Epithelial cell of proximal tubule (primary cell): ENCODE results near the gene RAB18. TPM values are rescaled to one million over a fixed set of nuclear protein-coding genes. Genes with fewer than 3 reads are reported as not detected.
A peak's percentile ranks its signal among the peaks of the same experiment; 100 is the strongest.

Experiments used
- DNase-seq: peaks from one replicate; pipeline ENCODE4 v3.0.0-alpha.2; 2011; ENCODE audit warnings: low read depth
- H3K4me3 ChIP-seq: 2 replicates; pipeline ENCODE4 v1.5.1; 2011; ENCODE audit warnings: low read depth, mild to moderate bottlenecking, low read length
- total RNA-seq: library from RNA; depleted of rRNA; stranded (reverse); fragments of >200 nt; gene quantifications from 2 replicates; pipeline ENCODE4 v1.2.3, GENCODE V29; 2015
- TF ChIP-seq, protein P1 (sequence below): conservative IDR thresholded peaks from 2 replicates; pipeline ENCODE4 v1.5.1; 2012; ENCODE audit warnings: low read depth, mild to moderate bottlenecking, low read length

Gene RAB18
- 29.3 and 30.3 TPM in 2 replicates for total RNA-seq

DNA sequence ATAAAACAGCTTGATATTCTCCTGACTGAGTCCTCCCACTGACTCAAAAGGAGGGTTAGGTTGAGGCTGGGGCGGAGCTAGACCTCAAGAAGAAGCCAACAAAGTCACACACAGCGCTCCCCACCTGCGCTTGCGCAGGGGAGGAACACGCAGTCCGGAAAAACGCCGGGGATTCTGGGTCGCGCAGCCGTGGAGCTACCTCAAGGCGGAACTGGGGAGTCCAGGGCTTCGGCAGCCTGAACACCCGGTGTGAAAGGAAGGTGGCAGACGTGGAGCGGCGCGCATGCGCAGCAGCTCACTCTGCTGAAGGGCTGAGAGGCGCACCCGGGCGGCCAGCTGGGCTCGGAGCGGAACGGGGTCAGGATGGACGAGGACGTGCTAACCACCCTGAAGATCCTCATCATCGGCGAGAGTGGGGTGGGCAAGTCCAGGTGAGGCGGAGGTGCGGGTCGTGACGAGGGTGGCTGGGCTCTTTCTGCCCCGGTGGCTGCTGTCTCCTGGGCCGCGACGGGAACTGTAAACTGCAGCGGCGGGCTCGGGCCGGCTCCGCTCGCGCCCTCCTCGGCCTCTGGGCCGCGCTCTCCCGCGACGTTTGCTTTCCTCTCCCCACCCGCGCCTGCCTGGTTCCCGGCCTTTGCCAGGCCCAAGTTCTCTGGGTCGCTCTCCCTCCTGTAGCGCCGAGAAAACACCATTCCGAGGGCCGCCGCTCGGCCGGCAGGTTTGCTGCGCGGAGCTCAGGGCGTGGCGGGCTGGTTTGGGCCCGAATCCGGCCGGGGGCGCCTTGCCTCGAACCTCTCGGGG lies at the start of gene RAB18:
Gene RAB18, plus strand, starts transcription at position 298 of the 801 bp plus-strand sequence. Its CDS starts 66 bp downstream, at position 364.
- peak; percentile 79 for DNase-seq
- TF ChIP-seq, protein P1, sequence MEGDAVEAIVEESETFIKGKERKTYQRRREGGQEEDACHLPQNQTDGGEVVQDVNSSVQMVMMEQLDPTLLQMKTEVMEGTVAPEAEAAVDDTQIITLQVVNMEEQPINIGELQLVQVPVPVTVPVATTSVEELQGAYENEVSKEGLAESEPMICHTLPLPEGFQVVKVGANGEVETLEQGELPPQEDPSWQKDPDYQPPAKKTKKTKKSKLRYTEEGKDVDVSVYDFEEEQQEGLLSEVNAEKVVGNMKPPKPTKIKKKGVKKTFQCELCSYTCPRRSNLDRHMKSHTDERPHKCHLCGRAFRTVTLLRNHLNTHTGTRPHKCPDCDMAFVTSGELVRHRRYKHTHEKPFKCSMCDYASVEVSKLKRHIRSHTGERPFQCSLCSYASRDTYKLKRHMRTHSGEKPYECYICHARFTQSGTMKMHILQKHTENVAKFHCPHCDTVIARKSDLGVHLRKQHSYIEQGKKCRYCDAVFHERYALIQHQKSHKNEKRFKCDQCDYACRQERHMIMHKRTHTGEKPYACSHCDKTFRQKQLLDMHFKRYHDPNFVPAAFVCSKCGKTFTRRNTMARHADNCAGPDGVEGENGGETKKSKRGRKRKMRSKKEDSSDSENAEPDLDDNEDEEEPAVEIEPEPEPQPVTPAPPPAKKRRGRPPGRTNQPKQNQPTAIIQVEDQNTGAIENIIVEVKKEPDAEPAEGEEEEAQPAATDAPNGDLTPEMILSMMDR, result no peak
- peak within 1 kb of the TSS; percentile 81 for H3K4me3 ChIP-seq

DNA sequence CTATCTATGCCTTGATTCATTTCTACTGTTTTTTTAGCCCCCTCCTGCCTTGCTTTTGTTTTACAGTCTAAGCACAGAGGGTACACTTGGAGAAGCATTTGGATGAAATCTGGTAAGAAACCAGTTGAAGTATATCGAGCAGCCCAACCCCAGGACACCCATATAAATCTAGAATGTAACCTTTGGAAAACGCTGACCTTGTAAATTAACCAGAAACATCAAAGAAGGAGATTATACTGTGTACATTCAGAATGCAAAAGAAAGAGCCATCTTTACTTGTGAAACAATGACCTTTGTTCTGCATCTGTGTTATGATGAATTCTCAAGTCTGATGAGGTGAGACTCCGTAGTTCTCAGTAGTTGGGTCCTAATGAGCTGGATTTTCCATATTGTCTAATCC lies 49.3 kb upstream of the RAB18 start:
- no peak for DNase-seq
- TF ChIP-seq, protein P1, result no peak
- no peak overlapping the region for H3K4me3 ChIP-seq

DNA sequence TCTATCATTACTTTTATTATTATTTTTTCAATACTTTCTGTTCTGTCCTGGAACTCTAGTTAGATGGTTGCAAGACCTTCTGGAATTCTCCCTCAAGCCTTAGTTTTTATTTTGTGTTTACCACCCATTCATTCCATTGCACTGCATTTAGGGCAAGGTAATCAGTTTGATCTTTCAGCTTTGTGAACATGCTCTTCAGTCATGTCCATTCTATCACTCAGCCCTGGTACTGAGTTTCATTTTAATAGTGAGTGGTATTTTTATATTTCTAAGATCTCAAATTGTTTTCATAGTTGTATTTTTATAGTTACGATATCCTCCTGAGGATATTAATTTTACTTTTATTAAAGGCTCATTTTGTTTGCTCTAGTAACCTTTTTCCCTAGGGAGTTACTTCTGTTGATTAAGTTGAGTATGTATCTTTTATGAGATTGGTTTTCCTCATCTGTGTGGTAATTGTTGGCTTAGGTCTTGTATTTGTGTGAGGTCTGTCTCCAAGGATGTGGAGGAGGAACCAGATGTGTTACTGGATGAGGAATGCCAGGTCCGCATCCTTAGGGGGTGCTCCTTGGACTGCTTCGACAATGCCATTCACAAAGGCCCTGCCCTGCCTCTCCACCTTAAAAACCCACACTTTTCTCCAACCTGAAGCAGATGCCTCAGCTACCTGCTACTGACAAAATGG lies 46.7 kb upstream of the RAB18 start:
- TF ChIP-seq, protein P1, result no peak
- DNase-seq, result no peak

DNA sequence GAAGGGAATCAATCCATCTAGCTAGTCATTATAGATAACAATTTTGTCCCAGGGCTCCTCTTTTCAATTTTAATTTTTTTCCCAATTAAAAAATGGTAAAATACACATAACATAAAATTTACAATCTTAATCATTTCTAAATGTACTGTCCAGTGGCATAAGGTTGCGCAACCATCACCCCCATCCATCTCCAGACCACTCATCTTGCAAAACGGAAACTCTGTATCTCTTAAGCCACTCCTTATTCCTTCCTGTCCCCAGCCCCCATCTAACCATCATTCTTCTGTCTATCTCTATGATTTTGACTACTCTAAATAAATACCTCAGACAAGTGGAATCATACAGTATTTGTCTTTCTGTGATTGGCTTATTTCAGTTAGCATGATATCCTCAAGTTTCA lies 46.1 kb upstream of the RAB18 start:
- no peak for DNase-seq
- no peak overlapping the region for H3K4me3 ChIP-seq
- TF ChIP-seq, protein P1, result no peak

More for the DNA sequence above, 46.7 kb upstream of the RAB18 start:
- H3K4me3 ChIP-seq, result no peak overlapping the region

DNA sequence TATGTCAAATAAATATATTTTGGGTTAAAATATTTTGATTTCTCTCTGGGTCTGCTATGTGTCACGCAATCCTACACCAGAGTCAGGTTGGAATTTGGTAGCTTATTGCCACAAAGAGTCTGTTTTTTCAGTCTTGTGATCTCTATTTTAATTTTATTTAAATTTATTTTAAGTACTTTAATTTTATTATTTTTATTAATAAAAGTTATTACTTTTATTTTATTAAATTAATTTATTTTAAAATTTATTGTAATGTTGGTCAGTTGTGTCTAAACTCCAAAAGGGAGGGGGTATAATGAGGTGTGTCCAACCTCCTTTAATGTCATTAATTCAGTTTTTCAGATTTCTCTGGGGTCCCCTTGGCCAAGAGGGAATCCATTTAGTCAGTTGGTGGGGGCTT lies 42.8 kb upstream of the RAB18 start:
- TF ChIP-seq, protein P1, result no peak
- DNase-seq, result no peak
- H3K4me3 ChIP-seq, result no peak overlapping the region

DNA sequence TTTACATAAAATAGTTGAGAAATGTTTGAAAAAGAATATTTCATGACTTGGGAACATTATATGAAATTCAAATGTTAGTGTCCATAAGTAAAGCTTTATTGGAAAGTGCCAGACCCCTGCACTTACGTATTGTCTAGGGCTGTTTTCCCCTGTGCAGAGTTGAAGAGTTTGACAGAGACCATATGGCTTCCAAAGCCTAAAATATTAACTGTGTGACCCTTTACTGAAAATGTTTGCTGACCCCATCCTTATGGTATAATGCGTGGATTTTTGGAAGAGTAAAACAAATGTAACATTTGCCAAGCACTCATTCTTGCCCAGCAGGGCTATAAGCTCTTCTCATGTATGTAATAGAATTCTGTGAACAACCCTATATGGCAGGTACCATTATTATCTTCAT lies 40.1 kb upstream of the RAB18 start:
- TF ChIP-seq, protein P1, result no peak
- no peak for DNase-seq
- H3K4me3 ChIP-seq, result no peak overlapping the region
